B cell (primary cell): ENCODE results near the gene FMNL1. TPM values are rescaled to one million over a fixed set of nuclear protein-coding genes. Genes with fewer than 3 reads are reported as not detected.
A peak's percentile ranks its signal among the peaks of the same experiment; 100 is the strongest.

ENCODE experiments used
- ATAC-seq: fragments of 200-7000 bp; cut with Tn5 transposase; one replicate; pipeline ENCODE4 v1.10.0; 2021; ENCODE audit warnings: low read depth, mild to moderate bottlenecking, moderate number of reproducible peaks, moderate library complexity
- CTCF ChIA-PET: fragments of 350-600 bp; sonication (Branson Sonifier 250); formaldehyde crosslinking; loops from one replicate; lab custom pipeline; 2021; ENCODE audit warnings: antibody characterized with exemption, inconsistent platforms; lab: Charles Lee
- POLR2A ChIA-PET: fragments of 350-600 bp; sonication (Branson Sonifier 250); formaldehyde crosslinking; loops from one replicate; lab custom pipeline; 2021; ENCODE audit warnings: antibody characterized with exemption; lab: Charles Lee
- DNase-seq: peaks from one replicate; pipeline ENCODE4 v3.0.0; 2013
- H2AFZ ChIP-seq: 2 replicates; pipeline ENCODE4 v1.6.1; 2012; ENCODE audit warnings: mild to moderate bottlenecking, low read depth, low read length; ENCODE audit not compliant: insufficient read depth, poor library complexity, severe bottlenecking
- H3K27ac ChIP-seq, 2 donors: 1 replicate in 1 of 2; 2 replicates in 1 of 2; pipeline ENCODE4 v1.5.1; 2012 to 2013; ENCODE audit warnings: low read length in 2 of 2, mild to moderate bottlenecking in 2 of 2, moderate library complexity in 1 of 2
- H3K27me3 ChIP-seq, 4 experiments: fragments of 200-600 bp in 1 of 4; sonication (generic) in 1 of 4; replicated peaks in 1 of 4; 1 replicate in 2 of 4; 2 replicates in 2 of 4; pipeline versions ENCODE4 v1.6.1 to v1.7.0; 2013 to 2016; ENCODE audit warnings: low read length in 3 of 4, mild to moderate bottlenecking in 2 of 4, mixed read lengths in 1 of 4, moderate library complexity in 1 of 4; ENCODE audit not compliant: insufficient read depth in 4 of 4, control insufficient read depth in 3 of 4; ENCODE audit errors: control extremely low read depth in 1 of 4
- H3K36me3 ChIP-seq, 2 experiments: replicated peaks in 1 of 2; 1 replicate in 1 of 2; 2 replicates in 1 of 2; pipeline versions ENCODE4 v1.6.1 to v1.7.1; 2013; ENCODE audit warnings: low read length in 1 of 2; ENCODE audit not compliant: insufficient read depth in 2 of 2, control insufficient read depth in 1 of 2; ENCODE audit errors: control extremely low read depth in 1 of 2, extremely low read depth in 1 of 2
- H3K4me1 ChIP-seq, 2 donors: fragments of 200-600 bp in 1 of 2; sonication (generic) in 1 of 2; 1 replicate in 1 of 2; 2 replicates in 1 of 2; pipeline versions ENCODE4 v1.5.1 to v1.6.1; 2013 to 2017; ENCODE audit warnings: low read length in 2 of 2; ENCODE audit not compliant: control insufficient read depth in 2 of 2, insufficient read depth in 2 of 2
- H3K4me2 ChIP-seq: replicated peaks from 2 replicates; pipeline ENCODE3; 2012; ENCODE audit warnings: mild to moderate bottlenecking, low read depth, low read length; ENCODE audit not compliant: poor library complexity, severe bottlenecking
- H3K4me3 ChIP-seq, 5 experiments: fragments of 200-600 bp in 1 of 5; sonication (generic) in 1 of 5; 1 replicate in 3 of 5; 2 replicates in 2 of 5; pipeline versions ENCODE4 v1.5.1 to v1.7.0; 2011 to 2016; ENCODE audit warnings: low read length in 4 of 5, mild to moderate bottlenecking in 4 of 5, low read depth in 2 of 5, control low read depth in 1 of 5, moderate library complexity in 1 of 5; ENCODE audit not compliant: insufficient read depth in 1 of 5; ENCODE audit errors: control extremely low read depth in 1 of 5, extremely low read depth in 1 of 5
- H3K79me2 ChIP-seq: fragments of 200-600 bp; sonication (generic); one replicate; pipeline ENCODE4 v1.6.0; 2016; ENCODE audit warnings: low read length; ENCODE audit not compliant: control insufficient read depth, insufficient read depth
- H3K9ac ChIP-seq: fragments of 200-600 bp; sonication (generic); 2 replicates; pipeline ENCODE4 v1.6.1; 2017; ENCODE audit warnings: mild to moderate bottlenecking, low read length, moderate library complexity
- H3K9me3 ChIP-seq, 3 donors: one replicate each; pipeline versions ENCODE4 v1.6.1 to v1.7.1; 2013; ENCODE audit warnings: low read length in 2 of 3; ENCODE audit not compliant: control insufficient read depth in 2 of 3, insufficient read depth in 1 of 3; ENCODE audit errors: control extremely low read depth in 1 of 3
- H4K20me1 ChIP-seq: 2 replicates; pipeline ENCODE4 v1.6.0; 2012; ENCODE audit warnings: mild to moderate bottlenecking, low read length; ENCODE audit not compliant: insufficient read depth, control insufficient read depth, poor library complexity, severe bottlenecking
- H3K27ac Mint-ChIP-seq: one replicate; pipeline ENCODE4 v1.8.0; 2021; ENCODE audit warnings: mixed read lengths
- H3K27me3 Mint-ChIP-seq: one replicate; pipeline ENCODE4 v1.8.0; 2021; ENCODE audit warnings: mixed read lengths
- H3K4me1 Mint-ChIP-seq: one replicate; pipeline ENCODE4 v1.8.0; 2021; ENCODE audit warnings: mixed read lengths
- H3K4me3 Mint-ChIP-seq: one replicate; pipeline ENCODE4 v1.8.0; 2021; ENCODE audit warnings: mixed read lengths
- H3K9me3 Mint-ChIP-seq: one replicate; pipeline ENCODE4 v1.8.0; 2022; ENCODE audit warnings: mixed read lengths; ENCODE audit not compliant: insufficient read depth
- CTCF ChIP-seq: fragments of 200-600 bp; IDR thresholded peaks from one replicate; pipeline ENCODE4 v1.8.0; 2022; ENCODE audit warnings: antibody characterized with exemption, mild to moderate bottlenecking
- EZH2 ChIP-seq: IDR thresholded peaks from 2 replicates; pipeline ENCODE4 v1.6.1; 2012; ENCODE audit warnings: borderline replicate concordance, low read depth, mild to moderate bottlenecking, moderate library complexity, low read length; ENCODE audit not compliant: insufficient read depth, poor library complexity, severe bottlenecking
- WGBS: methylation state at CpG from one replicate; pipeline ENCODE4 v1.1.5; 2013; ENCODE audit warnings: missing lambda C conversion rate; ENCODE audit not compliant: insufficient coverage; 5-methylcytosine and 5-hydroxymethylcytosine counted together
- intact Hi-C: fragments of 100-400 bp; cut with micrococcal nuclease; formaldehyde crosslinking; loops from one replicate; pipeline ENCODE4 v1.10.0; 2022
- polyA plus RNA-seq: library from polyadenylated mRNA; depleted of rRNA; stranded (reverse); fragments of >200 nt; gene quantifications from 2 replicates; pipeline ENCODE4 v1.2.3, GENCODE V29; 2012
- total RNA-seq, 2 donors: library from RNA; stranded (reverse); fragments of 120-200 nt in 1 of 2; gene quantifications; 1 replicate in 1 of 2; 2 replicates in 1 of 2; pipeline versions ENCODE4 v1.2.3 to v1.2.4, GENCODE V29; 2013 to 2022

The FMNL1 gene
- total and polyA plus RNA-seq, 2 donors (not counting 1 experiment from before 2014, with no cell fraction given), result 386 to 663 TPM

GRCh38 chr17:45277992-45278391 is 56.3 kb downstream of the FMNL1 start:
- H3K79me2 ChIP-seq, result peaks cover 33% of the 10 kb centered on the region
- no peak overlapping the region for H3K4me2 ChIP-seq
- ATAC-seq (no peak), DNase-seq (no peak)
- peaks cover 6% of the 10 kb centered on the region for H3K4me1 Mint-ChIP-seq
- ChIA-PET POLR2A (interaction anchor here (0.7 to 2.1 kb wide), 4 partner anchors 35 to 110 kb away, joined by 3 to 18 read pairs (median 5); partner anchors contain the start of gene MAP3K14), CTCF (interaction anchor here (0.8 to 17.0 kb wide), 39 partner anchors 9 to 554 kb away, joined by 3 to 520 read pairs (median 6); partner anchors contain the start of genes ACBD4, FMNL1, HEXIM2 and MAP3K14)
- H3K9ac ChIP-seq, result no peak overlapping the region
- no peak overlapping the region for H3K4me3 ChIP-seq
- no peak overlapping the region for H3K4me3 Mint-ChIP-seq
- TF ChIP-seq CTCF (no peak), EZH2 (no peak)
- peaks cover 2 to 42% of the 10 kb centered on the region in 2 experiments for H3K36me3 ChIP-seq
- H3K27me3 ChIP-seq, result no peaks in the 10 kb centered on the region
- no peaks in the 10 kb centered on the region for H3K9me3 Mint-ChIP-seq
- WGBS, result 100% methylated on average over 4 of the region's 7 CpGs
- intact Hi-C loops, result loop anchor here (1.0 to 2.0 kb wide), 4 partner anchors 39 to 107 kb away; partner anchors contain the start of gene MAP3K14
- H2AFZ ChIP-seq, result no peak overlapping the region
- peaks cover 4 to 5% of the 10 kb centered on the region in 2 donors for H3K4me1 ChIP-seq
- peaks cover 31% of the 10 kb centered on the region for H4K20me1 ChIP-seq
- H3K9me3 ChIP-seq, result no peaks in the 10 kb centered on the region
- H3K27ac ChIP-seq, result no peak overlapping the region
- H3K27ac Mint-ChIP-seq, result peak overlapping the region; percentile 41
- no peaks in the 10 kb centered on the region for H3K27me3 Mint-ChIP-seq

GRCh38 chr17:45279898-45280297 is 58.2 kb downstream of the FMNL1 start:
- WGBS, result 97% methylated on average over 3 of the region's 3 CpGs
- H3K4me3 Mint-ChIP-seq, result no peak overlapping the region
- H2AFZ ChIP-seq, result no peak overlapping the region
- no peak overlapping the region for H3K27ac ChIP-seq
- H3K4me1 ChIP-seq, result peaks cover 4 to 13% of the 10 kb centered on the region in 2 donors
- H3K4me3 ChIP-seq, result no peak overlapping the region
- no peak overlapping the region for H3K4me2 ChIP-seq
- peaks cover 35% of the 10 kb centered on the region for H3K79me2 ChIP-seq
- TF ChIP-seq EZH2, result no peak
- TF ChIP-seq CTCF, result no peak
- no peak overlapping the region for H3K9ac ChIP-seq
- no peaks in the 10 kb centered on the region for H3K9me3 Mint-ChIP-seq
- no peaks in the 10 kb centered on the region for H3K27me3 ChIP-seq
- peaks cover 15% of the 10 kb centered on the region for H4K20me1 ChIP-seq
- no peaks in the 10 kb centered on the region for H3K27me3 Mint-ChIP-seq
- CTCF ChIA-PET, result interaction anchor here (3.4 to 17.0 kb wide), 3 partner anchors 8 to 109 kb away, joined by 19 to 520 read pairs (median 207); partner anchors contain the start of gene MAP3K14
- POLR2A ChIA-PET, result interaction anchor here (0.7 kb wide), 2 partner anchors 35 to 121 kb away, joined by 3 to 8 read pairs; no protein-coding TSS in a partner anchor
- H3K9me3 ChIP-seq, result no peaks in the 10 kb centered on the region
- peaks cover 10% of the 10 kb centered on the region for H3K4me1 Mint-ChIP-seq
- ATAC-seq (no peak), DNase-seq (no peak)
- peaks cover 4 to 44% of the 10 kb centered on the region in 2 experiments for H3K36me3 ChIP-seq
- no peak overlapping the region for H3K27ac Mint-ChIP-seq
- intact Hi-C loops, result no loop called here
